DMS53 treated with DMSO at 0.1 percent for 48 hours (cell line): Measurements from ENCODE around the gene REPS2.

Experiments used
- DNase-seq: peaks from one replicate; lab custom pipeline; 2025; ENCODE audit not compliant: unreplicated experiment; lab: John Stamatoyannopoulos, UW

The REPS2 gene

GRCh38 chrX:16999275-16999674 lies 52.8 kb downstream of the REPS2 start:
- no peak for DNase-seq

GRCh38 chrX:17000751-17001150 lies 54.3 kb downstream of the REPS2 start:
- DNase-seq: no peak

- no peak for DNase-seq
These were observed 59.4 kb downstream of the REPS2 start for GRCh38 chrX:17005712-17006368.

- no peak for DNase-seq
These were observed 60.8 kb downstream of the REPS2 start for GRCh38 chrX:17007134-17007768.

GRCh38 chrX:17009856-17010625 lies 63.6 kb downstream of the REPS2 start:
- no peak for DNase-seq

GRCh38 chrX:17012465-17012864 lies 66.0 kb downstream of the REPS2 start:
- no peak for DNase-seq

GRCh38 chrX:17014216-17014615 lies 67.8 kb downstream of the REPS2 start:
- no peak for DNase-seq

- no peak for DNase-seq
These were observed 70.7 kb downstream of the REPS2 start for GRCh38 chrX:17017134-17017533.

GRCh38 chrX:17020356-17020755 lies 73.9 kb downstream of the REPS2 start:
- no peak for DNase-seq

GRCh38 chrX:17020851-17021821 lies 74.7 kb downstream of the REPS2 start:
- DNase-seq: no peak

- no peak for DNase-seq
These were observed 75.6 kb downstream of the REPS2 start for GRCh38 chrX:17021851-17022604.

GRCh38 chrX:17023661-17024060 lies 77.2 kb downstream of the REPS2 start:
- DNase-seq: no peak

GRCh38 chrX:17024886-17025285 lies 78.4 kb downstream of the REPS2 start:
- no peak for DNase-seq

- no peak for DNase-seq
These were observed 79.3 kb downstream of the REPS2 start for GRCh38 chrX:17025621-17026302.

- DNase-seq: no peak
These were observed 81.5 kb downstream of the REPS2 start for GRCh38 chrX:17027931-17028330.

GRCh38 chrX:17028356-17028755 lies 81.9 kb downstream of the REPS2 start:
- no peak for DNase-seq

GRCh38 chrX:17030092-17030491 lies 83.6 kb downstream of the REPS2 start:
- no peak for DNase-seq

- no peak for DNase-seq
These were observed 84.3 kb downstream of the REPS2 start for GRCh38 chrX:17030580-17031270.

GRCh38 chrX:17031827-17032226 lies 85.4 kb downstream of the REPS2 start:
- DNase-seq: no peak
